Measurements from ENCODE around the gene CPTP.

The CPTP gene

GRCh38 chr1:1317420-1317819 lies 7.2 kb upstream of the CPTP start:
- DNase-seq (ENCODE audit: low read depth in 1 of 2, low spot score in 1 of 2), result no peak

- DNase-seq (ENCODE audit: low read depth in 1 of 2, low spot score in 1 of 2), result no peak
Observed at GRCh38 chr1:1318131-1318652, 6.4 kb upstream of the CPTP start.

- DNase-seq (ENCODE audit: low read depth in 1 of 2, low spot score in 1 of 2), result no peak
Observed at GRCh38 chr1:1318777-1319645, 5.6 kb upstream of the CPTP start.

GRCh38 chr1:1319646-1319941 lies 5.0 kb upstream of the CPTP start:
- DNase-seq (ENCODE audit: low read depth in 1 of 2, low spot score in 1 of 2), result no peak

GRCh38 chr1:1320666-1321448 lies 3.7 kb upstream of the CPTP start:
- DNase-seq (ENCODE audit: low read depth in 1 of 2, low spot score in 1 of 2), result no peak

GRCh38 chr1:1321477-1321876 lies 3.1 kb upstream of the CPTP start:
- no peak for DNase-seq (ENCODE audit: low read depth in 1 of 2, low spot score in 1 of 2)

- no peak for DNase-seq (ENCODE audit: low read depth in 1 of 2, low spot score in 1 of 2)
Observed at GRCh38 chr1:1322418-1322817, 2.2 kb upstream of the CPTP start.

- no peak for DNase-seq (ENCODE audit: low read depth in 1 of 2, low spot score in 1 of 2)
Observed at GRCh38 chr1:1322952-1323351, 1.6 kb upstream of the CPTP start.

GRCh38 chr1:1324084-1324523 lies 498 bp upstream of the CPTP start:
- DNase-seq (ENCODE audit: low read depth in 1 of 2, low spot score in 1 of 2), result no peak

GRCh38 chr1:1325288-1326074 lies 879 bp downstream of the CPTP start:
- no peak for DNase-seq (ENCODE audit: low read depth in 1 of 2, low spot score in 1 of 2)

GRCh38 chr1:1326075-1326605 lies 1.5 kb downstream of the CPTP start:
- no peak for DNase-seq (ENCODE audit: low read depth in 1 of 2, low spot score in 1 of 2)

- DNase-seq (ENCODE audit: low read depth in 1 of 2, low spot score in 1 of 2), result no peak
Observed at GRCh38 chr1:1327291-1327690, 2.7 kb downstream of the CPTP start.

- DNase-seq (ENCODE audit: low read depth in 1 of 2, low spot score in 1 of 2), result no peak
Observed at GRCh38 chr1:1328254-1328653, 3.7 kb downstream of the CPTP start.

- no peak for DNase-seq (ENCODE audit: low read depth in 1 of 2, low spot score in 1 of 2)
Observed at GRCh38 chr1:1329304-1330210, 5.0 kb downstream of the CPTP start.

- no peak for DNase-seq (ENCODE audit: low read depth in 1 of 2, low spot score in 1 of 2)
Observed at GRCh38 chr1:1330366-1331067, 5.9 kb downstream of the CPTP start.

GRCh38 chr1:1331068-1331965 lies 6.7 kb downstream of the CPTP start, which contains the start of gene TAS1R3:
Gene TAS1R3, plus strand, starts transcription at chr1:1331280. Its CDS starts 66 bp downstream, at chr1:1331346.
- no peak for DNase-seq (ENCODE audit: low read depth in 1 of 2, low spot score in 1 of 2)

- DNase-seq (ENCODE audit: low read depth in 1 of 2, low spot score in 1 of 2), result no peak
Observed at GRCh38 chr1:1332031-1332755, 7.6 kb downstream of the CPTP start.
